HG02759 (cell line): ENCODE results near the gene DOCK2.
"Not testable (repeated sequence)": the region's sequence is repeated elsewhere in the genome, so short reads cannot be mapped to it uniquely, and the experiment has no call there.

Source experiments
- ATAC-seq: cut with Tn5 transposase; IDR thresholded peaks from one replicate; pipeline ENCODE4 v1.9.1; 2021; ENCODE audit warnings: mild to moderate bottlenecking, moderate library complexity; ENCODE audit not compliant: unreplicated experiment

The DOCK2 gene

GRCh38 chr5:169810524-169810923, 173.4 kb downstream of the DOCK2 start:
- ATAC-seq = no peak

DNA sequence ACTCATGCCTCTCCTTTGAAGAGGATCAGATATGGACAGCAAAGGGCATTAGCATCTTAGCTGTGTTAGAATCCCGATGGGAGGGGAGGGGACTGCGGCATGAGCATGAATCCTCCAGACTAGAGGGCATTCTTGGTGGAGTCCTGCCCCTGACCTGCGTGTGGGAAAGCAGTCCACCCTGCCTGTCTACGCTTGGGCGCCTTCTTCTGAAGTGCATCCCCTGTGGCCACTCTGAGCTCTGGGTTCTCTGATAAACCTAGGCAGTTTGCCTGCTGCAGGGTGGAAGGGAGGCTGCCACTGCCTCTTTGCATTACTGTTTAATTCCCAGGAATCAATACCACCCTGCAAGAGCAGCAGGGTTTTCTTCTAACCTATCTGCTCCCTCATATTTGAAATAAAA, 173.9 kb downstream of the DOCK2 start:
- ATAC-seq = no peak

GRCh38 chr5:169811680-169812079, 174.6 kb downstream of the DOCK2 start:
- ATAC-seq = no peak

- no peak for ATAC-seq
Measured at GRCh38 chr5:169812786-169813185, 175.7 kb downstream of the DOCK2 start.

DNA sequence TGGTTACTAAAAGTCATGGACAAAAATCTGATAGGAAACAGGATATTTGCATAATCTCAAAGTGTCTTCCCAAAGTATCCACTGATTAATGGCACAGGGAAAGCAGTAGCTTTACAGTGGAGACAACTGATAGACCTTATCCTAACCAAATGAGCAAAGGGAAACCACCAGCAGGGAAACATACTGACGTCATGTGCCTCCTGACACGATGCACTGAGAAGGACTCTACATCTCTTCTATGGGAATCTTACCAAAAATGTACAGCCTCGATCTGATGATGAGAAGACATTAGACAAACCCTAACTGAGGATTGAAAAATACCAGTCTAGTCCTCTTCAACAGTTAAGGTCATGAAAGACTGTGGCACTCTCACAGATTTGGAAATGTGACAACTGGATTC, 177.0 kb downstream of the DOCK2 start:
- no peak for ATAC-seq

GRCh38 chr5:169814522-169814921, 177.4 kb downstream of the DOCK2 start:
- ATAC-seq = no peak

DNA sequence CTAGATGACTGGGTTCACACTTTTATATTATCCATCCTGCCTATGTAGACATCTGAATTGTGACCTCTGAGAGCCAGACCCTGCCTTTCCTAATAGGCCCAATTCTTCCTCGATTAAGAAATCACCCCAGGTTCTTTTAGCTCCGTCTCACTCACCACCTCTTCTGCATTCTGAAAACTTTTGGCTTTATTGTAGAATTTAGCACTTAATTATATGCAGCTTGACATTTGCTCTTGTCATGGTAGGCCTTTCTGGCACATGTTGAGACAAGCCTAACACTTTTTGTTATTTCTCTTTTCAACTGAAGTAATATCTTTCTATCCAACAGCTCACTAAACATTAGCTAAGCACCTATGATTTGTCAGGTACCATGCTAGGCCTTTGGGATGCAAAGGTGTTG, 180.0 kb downstream of the DOCK2 start:
- ATAC-seq = no peak

DNA sequence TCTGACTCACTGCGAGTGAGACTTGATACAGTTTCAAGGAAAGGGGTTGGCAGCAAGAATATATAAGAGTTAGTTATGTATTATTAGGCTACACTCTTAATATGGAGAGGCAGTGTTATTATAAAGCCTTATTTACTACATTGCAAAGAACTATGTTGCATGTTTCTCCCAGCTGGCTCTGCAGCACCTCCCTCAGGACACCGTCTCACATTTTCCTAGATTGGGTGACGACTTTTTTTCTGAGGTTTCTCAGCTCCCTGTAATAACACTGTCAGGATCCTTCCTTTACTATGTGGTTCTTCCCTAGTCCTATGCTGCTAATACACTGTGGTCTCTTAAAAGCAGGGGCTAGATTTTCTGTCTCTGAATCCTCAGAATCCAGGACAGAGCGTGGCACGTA, 189.5 kb downstream of the DOCK2 start:
- ATAC-seq = no peak

- ATAC-seq = no peak
Measured at GRCh38 chr5:169827769-169828168, 190.7 kb downstream of the DOCK2 start.

GRCh38 chr5:169828385-169828784, 191.3 kb downstream of the DOCK2 start:
- ATAC-seq = peak; percentile 72

DNA sequence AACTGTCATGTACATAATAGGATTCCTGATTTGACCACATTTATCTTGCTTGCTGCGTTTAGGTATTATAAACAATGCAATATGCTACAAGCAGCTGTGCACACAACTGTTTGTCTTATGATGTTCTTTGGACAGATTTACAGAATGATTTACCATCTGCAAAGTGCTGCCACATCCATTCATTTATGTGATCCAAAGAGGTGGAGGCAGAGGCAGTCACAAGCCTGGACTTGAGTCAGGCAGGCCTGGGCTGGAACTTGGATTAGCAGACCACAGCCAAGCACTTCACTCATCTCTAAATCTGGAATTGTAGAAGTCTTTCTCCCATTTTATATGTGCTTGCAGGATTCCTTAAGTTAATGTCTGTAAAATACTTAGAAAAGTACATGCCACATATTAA, 194.3 kb downstream of the DOCK2 start:
- no peak for ATAC-seq

DNA sequence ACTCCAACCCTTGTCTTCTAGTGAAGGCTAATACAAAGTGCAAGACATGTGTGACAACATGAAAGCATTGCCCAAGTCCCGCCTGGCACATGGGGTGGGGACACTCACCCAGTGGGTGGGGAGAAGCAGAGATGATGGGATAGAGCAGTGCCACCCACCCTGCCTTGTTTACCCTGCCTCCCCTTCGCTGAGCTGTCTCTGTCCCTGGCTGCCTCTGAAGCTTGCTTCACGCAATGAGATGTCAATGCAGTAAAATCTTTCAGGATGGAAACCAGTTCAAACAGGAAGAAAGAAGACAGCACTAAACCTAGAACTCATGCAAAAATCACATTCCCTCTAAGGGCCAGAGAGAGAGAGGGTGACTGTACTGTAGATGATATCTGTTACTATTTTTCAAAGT, 195.2 kb downstream of the DOCK2 start:
- ATAC-seq = no peak

GRCh38 chr5:169832845-169833244, 195.8 kb downstream of the DOCK2 start:
- ATAC-seq = no peak

GRCh38 chr5:169833681-169834292, 196.7 kb downstream of the DOCK2 start:
- not testable (repeated sequence) for ATAC-seq

DNA sequence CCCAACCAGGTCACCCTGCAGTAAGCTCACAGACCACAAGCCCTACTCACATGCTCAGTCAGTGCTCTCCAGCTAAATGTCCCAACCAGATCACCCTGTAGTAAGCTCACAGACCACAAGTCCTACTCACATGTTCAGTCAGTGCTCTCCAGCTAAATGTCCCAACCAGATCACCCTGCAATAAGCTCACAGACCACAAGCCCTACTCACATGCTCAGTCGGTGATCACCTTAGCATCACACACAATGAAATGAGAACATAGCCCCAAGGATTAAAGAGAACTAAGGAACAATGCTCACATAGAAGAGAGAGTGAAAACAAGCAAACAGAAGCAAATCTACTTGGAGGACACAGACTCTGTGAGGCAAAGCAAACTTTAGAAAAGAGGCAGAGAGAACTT, 197.5 kb downstream of the DOCK2 start:
- ATAC-seq = not testable (repeated sequence)

DNA sequence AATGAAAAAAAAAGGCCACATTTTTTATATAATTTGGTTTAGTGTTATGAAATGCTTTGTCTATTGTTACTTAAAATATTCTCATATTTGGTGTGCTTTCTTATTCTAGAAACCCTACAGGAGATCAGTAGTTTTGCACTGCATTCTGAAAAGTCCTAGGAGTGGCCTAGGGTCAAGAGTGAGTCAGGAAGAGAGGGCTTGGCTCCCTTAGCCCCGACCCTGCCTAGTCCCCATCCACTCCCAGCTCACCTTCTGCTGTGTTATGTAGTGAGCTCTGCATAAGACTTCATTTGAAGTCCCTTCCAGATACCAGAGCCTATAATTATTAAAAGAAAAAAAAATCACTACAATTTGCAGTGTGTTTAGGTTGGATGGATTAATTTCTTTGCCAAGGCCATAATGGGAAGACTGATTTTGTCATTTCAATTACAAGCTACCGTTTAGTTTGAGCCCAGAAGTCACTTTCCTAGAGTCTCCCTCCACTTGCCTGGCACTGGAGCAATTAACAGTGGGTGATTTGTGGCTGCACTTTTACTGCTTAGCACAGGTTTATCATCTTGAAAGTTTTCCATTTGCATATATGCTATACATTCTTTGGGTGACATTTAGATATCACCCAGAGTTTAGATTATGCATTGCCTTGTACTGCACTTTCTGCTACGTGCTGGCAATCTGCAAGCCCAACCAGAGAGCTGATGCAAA, 199.9 kb downstream of the DOCK2 start:
- no peak for ATAC-seq

- ATAC-seq = no peak
Measured at GRCh38 chr5:169837686-169838085, 200.6 kb downstream of the DOCK2 start.

DNA sequence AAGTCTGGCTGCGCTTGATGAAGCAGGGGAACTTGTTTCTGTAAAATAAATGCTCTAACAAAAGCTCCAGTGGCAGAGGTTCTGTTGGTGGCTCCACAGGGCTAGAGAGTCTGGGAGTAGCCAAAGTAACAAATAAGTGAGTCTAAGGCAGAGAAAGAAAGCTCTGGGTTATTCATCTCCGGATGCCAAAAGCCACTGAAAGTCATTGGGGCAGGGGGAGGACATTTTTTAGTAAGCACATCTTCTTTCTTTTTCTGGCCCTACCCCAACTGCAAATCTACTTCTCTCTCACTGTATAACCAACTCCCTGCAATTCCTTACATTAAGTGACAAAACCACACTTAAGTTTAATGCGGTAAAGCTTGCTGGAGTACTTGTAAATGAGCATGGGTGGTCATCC, 201.6 kb downstream of the DOCK2 start:
- peak; percentile 80 for ATAC-seq

DNA sequence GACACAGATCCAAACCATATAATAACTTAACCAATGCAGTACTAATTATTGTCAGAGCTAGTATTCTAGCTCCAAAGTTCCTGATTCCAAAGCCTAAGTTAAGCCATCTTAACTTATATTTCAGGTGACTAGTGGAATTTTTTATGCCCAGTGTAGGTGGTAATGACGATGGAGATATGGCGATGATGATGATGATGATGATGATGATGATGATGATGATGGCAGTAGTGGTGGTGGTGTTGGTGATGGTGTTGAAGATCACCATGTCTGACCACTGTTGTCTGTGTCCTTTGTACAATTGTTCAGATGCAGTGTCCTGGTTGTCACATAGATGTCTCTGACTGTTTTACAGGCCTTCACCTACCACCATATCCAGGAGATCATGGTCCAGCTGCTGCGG, 203.3 kb downstream of the DOCK2 start:
- ATAC-seq = no peak

DNA sequence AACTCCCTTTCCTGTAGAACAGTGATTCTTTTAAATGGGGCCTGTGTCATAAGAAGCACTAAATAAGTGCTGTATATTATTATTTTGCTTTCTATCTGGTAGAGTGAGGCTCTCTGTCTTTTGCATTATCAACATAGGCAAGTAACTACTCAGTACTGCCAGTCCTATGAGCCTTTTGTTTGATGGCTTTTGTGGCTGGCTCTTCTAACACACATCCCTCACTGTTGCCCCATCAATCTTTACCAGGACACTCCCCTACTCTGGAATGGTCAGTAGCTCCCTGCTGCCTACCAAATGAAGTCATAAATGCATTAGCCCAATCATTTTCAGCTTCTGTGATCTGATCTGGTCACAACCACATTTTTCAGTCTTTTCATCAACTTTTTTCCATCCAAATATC, 205.6 kb downstream of the DOCK2 start:
- ATAC-seq = no peak

DNA sequence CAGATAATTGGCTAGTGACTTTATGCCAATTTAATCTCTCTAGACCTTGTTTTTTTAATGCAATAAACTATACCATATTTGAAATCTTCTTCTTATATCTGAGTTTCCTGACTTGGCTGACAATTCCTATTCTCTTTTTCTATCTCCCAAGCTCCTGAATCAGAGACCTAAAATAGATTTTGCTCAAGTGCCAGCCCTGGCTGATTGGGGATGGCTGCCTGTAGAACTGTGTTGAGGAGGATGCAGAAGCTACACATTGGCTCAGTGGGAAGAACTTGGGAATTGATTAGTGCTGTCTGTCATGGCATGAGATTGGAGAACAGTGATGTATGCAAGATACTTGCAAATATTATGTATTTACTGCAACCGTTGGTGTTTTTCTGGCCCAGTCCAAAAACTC, 210.4 kb downstream of the DOCK2 start:
- ATAC-seq = no peak

GRCh38 chr5:169848271-169848670, 211.2 kb downstream of the DOCK2 start:
- no peak for ATAC-seq

GRCh38 chr5:169848792-169849191, 211.7 kb downstream of the DOCK2 start:
- ATAC-seq = no peak
